HG03432 (cell line): ENCODE results near the gene HRC.
"Not testable (repeated sequence)": the region's sequence is repeated elsewhere in the genome, so short reads cannot be mapped to it uniquely, and the experiment has no call there.

Experiments used
- ATAC-seq: cut with Tn5 transposase; IDR thresholded peaks from one replicate; pipeline ENCODE4 v1.9.1; 2021; ENCODE audit warnings: mild to moderate bottlenecking, moderate library complexity; ENCODE audit not compliant: unreplicated experiment

Gene HRC

GRCh38 chr19:49140951-49141350 lies 14.2 kb downstream of the HRC start:
- no peak for ATAC-seq

GRCh38 chr19:49136771-49137171 lies 18.4 kb downstream of the HRC start:
- no peak for ATAC-seq

GRCh38 chr19:49135686-49136085 lies 19.5 kb downstream of the HRC start:
- no peak for ATAC-seq

GRCh38 chr19:49133621-49134454 lies 21.4 kb downstream of the HRC start:
- no peak for ATAC-seq

GRCh38 chr19:49132974-49133609 lies 22.1 kb downstream of the HRC start:
- no peak for ATAC-seq

- no peak for ATAC-seq
Observed at GRCh38 chr19:49130325-49130724, 24.9 kb downstream of the HRC start.

GRCh38 chr19:49129238-49129583 lies 26.0 kb downstream of the HRC start:
- ATAC-seq: no peak

- ATAC-seq: no peak
Observed at GRCh38 chr19:49128545-49129237, 26.5 kb downstream of the HRC start.

- peak; percentile 87 for ATAC-seq
Observed at GRCh38 chr19:49127674-49128544, 27.3 kb downstream of the HRC start.

- not testable (repeated sequence) for ATAC-seq
Observed at GRCh38 chr19:49127225-49127624, 28.0 kb downstream of the HRC start.

- ATAC-seq: no peak
Observed at GRCh38 chr19:49126575-49126974, 28.6 kb downstream of the HRC start.

- no peak for ATAC-seq
Observed at GRCh38 chr19:49125025-49125731, 30.0 kb downstream of the HRC start.

- not testable (repeated sequence) for ATAC-seq
Observed at GRCh38 chr19:49123285-49123684, 31.9 kb downstream of the HRC start.

- ATAC-seq: not testable (repeated sequence)
Observed at GRCh38 chr19:49121841-49122240, 33.4 kb downstream of the HRC start.

GRCh38 chr19:49120868-49121267 lies 34.3 kb downstream of the HRC start:
- ATAC-seq: no peak

GRCh38 chr19:49120325-49120683 lies 34.9 kb downstream of the HRC start:
- no peak for ATAC-seq

GRCh38 chr19:49119411-49120324 lies 35.5 kb downstream of the HRC start, which contains the start of gene PPFIA3:
Gene PPFIA3, plus strand, starts transcription at chr19:49119544. Its CDS starts 8,330 bp downstream, at chr19:49127874.
- no peak for ATAC-seq

- ATAC-seq: peak; percentile 79
Observed at GRCh38 chr19:49118565-49119410, 36.4 kb downstream of the HRC start, which contains the start of gene C19orf73. Gene C19orf73, minus strand, starts transcription at chr19:49119143. Its CDS starts 121 bp downstream, at chr19:49119022.
